GM21367 (cell line): ENCODE results near the gene PIK3R5.

ENCODE experiments used
- ATAC-seq: cut with Tn5 transposase; IDR thresholded peaks from one replicate; pipeline ENCODE4 v1.9.1; 2021; ENCODE audit not compliant: unreplicated experiment

The PIK3R5 gene

DNA sequence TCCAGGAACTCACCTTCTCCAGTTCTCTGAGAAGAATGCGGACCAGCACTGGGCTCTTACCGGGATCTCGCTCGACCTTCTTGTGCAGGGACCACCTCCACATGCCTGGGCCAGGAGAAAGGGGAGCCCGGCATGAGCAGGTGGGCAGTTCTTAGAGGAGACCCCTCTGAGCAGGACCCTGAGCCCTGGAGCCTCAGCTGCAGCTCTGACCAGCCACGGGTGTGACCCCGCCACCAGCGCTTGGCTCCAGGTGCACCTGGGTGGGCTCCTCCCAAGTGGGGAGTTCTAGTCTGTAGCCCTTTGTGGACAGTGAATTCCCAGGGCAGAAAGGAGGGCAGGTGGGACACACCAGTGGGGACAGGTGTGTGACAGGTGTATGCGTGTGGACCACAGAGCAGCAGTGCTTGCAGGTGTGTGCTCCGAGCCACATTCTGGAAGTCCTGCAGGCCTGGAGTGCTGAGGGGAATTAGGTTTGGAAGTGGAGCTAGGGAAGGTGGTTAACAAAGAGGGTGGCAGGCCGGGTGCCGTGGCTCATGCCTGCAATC is 126.9 kb downstream of the PIK3R5 start:
- no peak for ATAC-seq

DNA sequence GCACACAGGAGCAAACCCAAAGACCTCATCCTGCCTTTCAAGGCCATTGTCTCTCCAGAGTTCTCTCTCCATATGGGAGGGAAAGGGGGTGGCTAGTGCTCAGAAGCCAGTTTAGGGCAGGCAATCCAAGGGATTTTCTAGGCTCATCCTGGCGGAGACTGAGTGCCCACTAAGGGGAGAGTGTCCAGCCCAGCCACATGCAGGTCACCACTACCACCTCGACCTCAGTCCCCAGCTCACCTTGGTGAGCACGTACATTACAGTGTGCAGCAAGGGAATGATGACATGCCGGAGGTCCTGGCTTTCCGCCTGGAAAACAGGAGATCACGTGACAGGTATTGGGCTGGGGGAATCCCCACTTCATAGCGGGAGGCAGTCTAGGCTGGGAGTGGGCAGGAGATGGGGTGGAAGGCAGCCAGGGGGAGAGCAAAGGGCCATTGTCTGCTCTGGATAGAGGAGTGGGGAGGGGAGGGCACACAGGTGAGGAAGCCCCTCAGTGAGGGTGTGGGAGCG is 127.9 kb downstream of the PIK3R5 start:
- ATAC-seq: no peak

DNA sequence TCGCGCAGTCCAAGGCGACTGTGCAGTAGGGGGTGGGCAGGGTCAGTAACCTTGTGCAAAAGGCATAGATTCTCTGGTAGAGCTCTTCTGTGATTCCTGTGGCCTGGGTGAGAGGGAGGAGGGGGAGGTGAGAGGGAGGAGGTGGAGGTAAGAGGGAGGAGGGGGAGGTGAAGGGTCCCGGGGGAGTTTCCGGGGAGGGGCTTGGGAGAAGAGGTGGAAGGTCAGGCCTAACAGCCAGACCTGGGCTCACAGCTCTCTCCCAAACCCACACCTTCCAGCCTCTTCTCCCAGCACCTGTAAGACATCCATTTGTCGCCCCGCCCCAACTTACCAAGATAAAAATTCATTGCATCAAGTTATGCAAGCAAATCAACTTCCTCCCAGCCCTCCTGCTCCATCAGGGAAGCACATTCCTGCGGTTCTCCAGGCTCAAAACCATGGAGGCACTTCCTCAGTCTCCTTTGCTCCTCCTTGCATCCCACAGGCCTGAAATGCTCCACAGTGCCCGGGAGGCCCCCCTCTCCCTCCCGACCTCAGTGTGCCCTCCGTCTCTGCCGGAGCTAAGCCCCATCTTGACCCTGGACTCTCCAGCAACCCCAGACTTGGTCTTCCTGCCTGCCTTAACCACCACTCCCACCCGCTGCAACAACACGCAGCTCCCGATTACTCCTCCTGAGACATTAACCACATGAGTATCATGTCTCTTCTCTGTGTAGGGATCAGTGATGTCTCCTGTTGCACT is 128.5 kb downstream of the PIK3R5 start:
- no peak for ATAC-seq

DNA sequence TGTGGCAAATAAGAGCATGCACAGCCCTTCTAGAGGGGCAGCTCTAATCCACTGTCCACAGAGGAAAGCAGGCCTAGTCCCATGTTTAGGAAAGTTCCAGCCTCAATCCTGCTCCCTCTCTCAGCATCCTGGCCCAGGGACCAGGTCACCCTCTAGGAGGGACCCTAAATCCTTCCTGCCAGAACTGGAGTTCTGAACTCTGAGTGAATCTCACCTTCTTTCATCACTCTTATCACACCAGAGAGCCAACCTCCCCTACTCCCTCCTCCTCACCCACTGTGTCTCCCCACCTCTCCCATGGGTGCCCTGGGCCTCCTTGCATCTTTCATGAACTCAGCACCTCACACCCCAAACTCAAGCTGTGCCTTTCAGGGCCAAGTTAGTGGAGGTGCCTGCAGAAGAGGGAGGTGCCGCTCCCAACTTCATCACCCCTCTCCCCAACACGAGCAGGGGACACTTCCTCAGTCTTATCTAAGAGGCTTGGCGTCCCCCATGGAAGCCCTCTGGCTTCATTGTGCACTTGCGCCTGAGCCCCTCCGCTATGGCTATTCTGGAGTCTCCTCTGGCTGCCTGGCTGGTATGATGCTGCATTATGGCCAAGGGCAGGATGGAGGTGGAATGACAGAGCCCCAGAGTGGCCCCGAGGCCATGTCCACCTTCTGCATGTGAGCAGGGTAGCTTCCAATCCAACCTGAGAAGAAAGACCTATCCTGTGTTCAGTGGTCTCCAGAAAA is 129.7 kb downstream of the PIK3R5 start:
- ATAC-seq: no peak

DNA sequence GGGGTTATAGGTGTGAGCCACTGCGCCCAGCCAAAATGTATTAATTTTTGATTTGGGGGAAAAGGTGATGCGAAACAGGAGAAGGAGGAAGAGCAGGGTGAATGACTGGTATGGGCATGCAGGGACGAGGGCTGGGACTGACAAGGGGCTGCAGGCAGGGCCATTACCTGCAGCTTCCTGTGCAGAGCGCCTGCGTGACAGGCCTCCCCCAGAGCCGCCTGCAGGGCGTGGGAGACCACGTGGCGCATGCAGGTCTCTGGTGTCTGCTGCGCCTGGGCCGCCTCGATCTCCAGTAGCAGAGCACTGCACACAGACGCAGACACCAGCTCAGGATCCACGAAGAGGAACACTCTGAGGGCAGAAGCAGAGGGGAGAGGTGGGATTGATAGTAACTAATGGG is 130.4 kb downstream of the PIK3R5 start:
- no peak for ATAC-seq

DNA sequence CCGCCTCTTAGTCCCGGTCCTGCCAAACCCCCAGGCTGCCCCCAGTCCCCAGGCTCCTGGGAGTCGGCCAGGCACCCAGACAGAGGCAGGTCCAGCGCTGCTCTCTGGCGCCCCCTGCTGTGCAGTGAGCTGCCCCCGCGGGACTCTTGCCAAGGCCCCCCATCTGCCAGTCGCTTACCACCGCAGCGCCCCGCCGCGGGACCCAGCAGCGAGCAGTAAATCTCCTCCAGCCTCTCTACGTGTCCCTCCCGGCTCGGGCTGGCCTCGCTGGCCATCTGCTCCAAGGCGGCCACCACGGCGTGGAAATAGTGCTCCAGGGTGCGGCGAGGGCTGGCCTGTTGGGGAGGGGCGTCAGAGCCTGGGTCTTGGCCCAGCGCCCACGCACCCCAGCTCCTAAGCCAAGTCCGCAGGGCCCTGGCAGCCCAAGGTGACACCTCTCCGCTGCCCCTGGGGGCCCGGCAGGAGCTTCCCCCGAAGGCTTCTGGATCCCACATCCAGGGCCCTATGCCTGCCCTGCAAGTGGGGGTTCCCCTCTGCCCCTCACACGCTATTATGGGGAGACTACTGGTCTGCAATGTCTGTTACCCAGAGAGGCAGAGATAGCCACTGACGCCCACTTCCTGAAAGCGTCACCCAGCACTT is 132.7 kb downstream of the PIK3R5 start:
- ATAC-seq: no peak

DNA sequence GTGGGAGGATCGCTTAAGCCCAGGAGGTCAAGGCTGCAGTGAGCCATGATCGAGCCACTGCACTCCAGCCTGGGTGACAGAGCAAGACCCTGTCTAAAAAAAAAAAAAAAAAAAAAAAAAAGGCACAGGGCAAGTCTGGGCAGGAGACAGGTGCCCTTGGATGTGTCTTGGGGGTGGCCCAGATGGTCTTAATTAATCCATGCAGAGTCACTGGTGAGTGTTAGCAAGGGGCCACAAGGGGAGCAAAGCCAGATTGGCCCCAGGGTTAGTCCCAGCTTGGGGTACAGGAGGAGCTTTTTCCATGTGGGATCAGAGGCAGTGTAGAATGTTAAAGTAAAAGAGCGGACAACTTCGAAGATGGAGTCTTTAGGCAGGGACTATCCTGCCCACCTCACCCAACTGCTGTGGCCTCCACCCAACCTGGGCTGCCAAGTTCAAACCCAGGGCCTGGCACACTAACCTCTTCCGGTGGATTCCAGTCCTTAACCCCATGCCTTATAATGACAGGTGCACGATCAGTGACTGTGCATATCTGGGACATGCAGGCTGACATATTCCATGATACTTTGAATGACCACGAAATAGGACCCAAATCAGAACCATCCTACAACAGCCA is 134.2 kb downstream of the PIK3R5 start:
- no peak for ATAC-seq

DNA sequence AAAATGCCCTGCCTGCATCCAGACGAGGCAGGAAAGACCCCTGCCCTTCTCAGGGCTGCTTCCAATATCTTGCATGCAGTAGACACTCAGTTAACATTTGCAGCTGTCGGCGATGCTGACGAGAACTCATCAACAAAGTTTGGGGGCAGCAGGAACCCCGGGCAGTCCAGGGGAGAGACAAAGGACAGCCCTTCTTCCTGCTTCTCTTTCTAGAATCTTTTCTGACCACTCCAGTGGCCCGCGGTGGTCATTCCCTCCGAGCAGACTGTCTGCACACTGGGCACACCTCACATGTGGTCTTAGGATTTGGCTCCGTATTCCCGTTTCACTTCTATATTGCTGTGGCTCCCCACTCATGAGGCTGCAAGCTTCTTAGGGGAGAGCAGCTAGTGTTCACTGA is 135.4 kb downstream of the PIK3R5 start:
- ATAC-seq: no peak

DNA sequence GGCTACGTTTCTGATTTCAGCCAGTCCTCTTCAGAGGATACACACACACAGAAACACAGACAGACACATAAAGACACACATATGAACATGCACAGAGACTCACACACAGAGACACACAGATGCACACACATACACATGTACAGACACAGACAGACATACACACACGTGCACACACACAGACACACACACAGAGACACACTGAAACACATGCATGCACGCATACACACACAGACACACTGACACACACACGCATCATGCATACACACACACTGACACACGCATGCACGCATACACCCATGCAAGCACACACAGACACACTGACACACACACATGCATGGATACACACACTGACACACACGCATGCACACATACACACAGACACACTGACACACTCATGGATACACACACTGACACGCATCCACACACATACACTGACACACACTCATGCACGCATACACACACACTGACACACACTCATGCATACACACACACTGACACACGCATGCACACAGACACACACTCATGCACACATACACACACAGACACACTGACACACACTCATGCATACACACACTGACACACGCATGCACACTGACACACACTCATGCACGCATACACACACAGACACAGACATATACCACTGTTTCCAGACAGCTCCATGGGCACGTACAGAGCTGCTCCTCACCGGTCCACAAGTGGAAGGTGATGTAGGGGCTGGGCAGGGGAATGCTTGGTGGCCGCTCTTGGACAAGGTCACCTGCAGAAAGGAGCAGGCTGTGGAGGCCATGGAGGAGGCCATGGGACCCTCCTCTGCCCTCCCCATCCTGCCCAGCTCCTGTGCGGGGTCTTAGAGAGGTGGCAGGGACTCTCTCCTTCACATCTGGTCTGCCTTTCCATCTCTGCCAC is 136.2 kb downstream of the PIK3R5 start:
- ATAC-seq: no peak
